Stomach (tissue), 4 donors: ENCODE data around the gene PDIK1L.

ENCODE experiments used
- EP300 ChIP-seq: sonication (generic); formaldehyde crosslinking; IDR thresholded peaks from one replicate; pipeline ENCODE4 v1.6.1; 2017; ENCODE audit warnings: antibody characterized with exemption
- TF ChIP-seq, protein P1 (sequence below), 7 experiments: fragments of 450-650 bp in 4 of 7; fragments of 200-600 bp in 3 of 7; sonication (generic) in 3 of 7; IDR thresholded peaks; one replicate each; pipeline ENCODE4 v1.5.1; 2016 to 2019; ENCODE audit warnings: antibody characterized with exemption in 7 of 7, control low read depth in 2 of 7, mild to moderate bottlenecking in 1 of 7

DNA sequence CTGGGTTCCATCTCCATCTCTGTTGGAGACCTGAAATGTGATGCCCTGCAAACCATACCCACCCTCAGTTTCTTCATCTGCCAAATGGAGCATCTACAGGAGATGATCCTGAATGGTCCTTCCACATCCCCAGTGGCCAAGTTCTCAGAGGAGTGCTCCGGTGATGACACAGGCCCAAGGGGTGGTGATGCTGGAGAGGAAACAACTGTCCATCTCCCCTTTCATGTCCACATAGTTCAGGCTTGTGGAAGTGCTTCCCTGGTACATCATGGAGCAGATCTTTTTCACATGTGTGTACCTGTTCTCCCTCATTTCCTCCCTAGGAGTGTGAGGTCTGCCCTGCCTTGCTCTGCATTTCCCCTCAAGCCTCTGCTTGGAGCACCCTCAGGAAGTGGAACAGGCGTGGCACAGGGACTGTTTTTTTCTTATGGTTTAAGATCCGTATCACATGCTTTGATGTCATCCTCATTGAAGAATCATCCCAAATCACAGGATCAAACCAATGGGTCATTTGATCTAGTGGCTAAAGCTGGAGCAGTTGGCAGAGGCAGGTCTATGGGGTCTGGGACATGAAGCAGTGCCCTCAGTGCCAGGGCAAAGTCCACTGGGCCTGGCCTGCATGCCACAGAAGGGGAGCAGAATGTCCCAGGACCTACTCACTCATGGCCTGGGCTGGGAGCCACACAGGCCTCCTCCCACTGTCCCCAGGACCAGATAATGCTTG lies 36.0 kb upstream of the PDIK1L start:
- no peak for TF ChIP-seq EP300
- TF ChIP-seq, protein P1, sequence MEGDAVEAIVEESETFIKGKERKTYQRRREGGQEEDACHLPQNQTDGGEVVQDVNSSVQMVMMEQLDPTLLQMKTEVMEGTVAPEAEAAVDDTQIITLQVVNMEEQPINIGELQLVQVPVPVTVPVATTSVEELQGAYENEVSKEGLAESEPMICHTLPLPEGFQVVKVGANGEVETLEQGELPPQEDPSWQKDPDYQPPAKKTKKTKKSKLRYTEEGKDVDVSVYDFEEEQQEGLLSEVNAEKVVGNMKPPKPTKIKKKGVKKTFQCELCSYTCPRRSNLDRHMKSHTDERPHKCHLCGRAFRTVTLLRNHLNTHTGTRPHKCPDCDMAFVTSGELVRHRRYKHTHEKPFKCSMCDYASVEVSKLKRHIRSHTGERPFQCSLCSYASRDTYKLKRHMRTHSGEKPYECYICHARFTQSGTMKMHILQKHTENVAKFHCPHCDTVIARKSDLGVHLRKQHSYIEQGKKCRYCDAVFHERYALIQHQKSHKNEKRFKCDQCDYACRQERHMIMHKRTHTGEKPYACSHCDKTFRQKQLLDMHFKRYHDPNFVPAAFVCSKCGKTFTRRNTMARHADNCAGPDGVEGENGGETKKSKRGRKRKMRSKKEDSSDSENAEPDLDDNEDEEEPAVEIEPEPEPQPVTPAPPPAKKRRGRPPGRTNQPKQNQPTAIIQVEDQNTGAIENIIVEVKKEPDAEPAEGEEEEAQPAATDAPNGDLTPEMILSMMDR (IDR thresholded peaks at IDR 0.05), result no peak
